ENCODE measurements around the gene ST6GALNAC1.

The ST6GALNAC1 gene

GRCh38 chr17:76643553-76644148 is at the start of gene ST6GALNAC1:
Gene ST6GALNAC1, minus strand, starts transcription at chr17:76643757. Its CDS starts 119 bp downstream, at chr17:76643638.
- DNase-seq = no peak

GRCh38 chr17:76691379-76692191 is 48.0 kb upstream of the ST6GALNAC1 start:
- no peak for DNase-seq

- no peak for DNase-seq
Measured at GRCh38 chr17:76690596-76691280, 47.2 kb upstream of the ST6GALNAC1 start.

- DNase-seq = no peak
Measured at GRCh38 chr17:76689859-76690258, 46.3 kb upstream of the ST6GALNAC1 start.

GRCh38 chr17:76688165-76688622 is 44.6 kb upstream of the ST6GALNAC1 start:
- no peak for DNase-seq

- DNase-seq = no peak
Measured at GRCh38 chr17:76687298-76688164, 44.0 kb upstream of the ST6GALNAC1 start.

- no peak for DNase-seq
Measured at GRCh38 chr17:76686538-76687297, 43.2 kb upstream of the ST6GALNAC1 start.

- no peak for DNase-seq
Measured at GRCh38 chr17:76685846-76686245, 42.3 kb upstream of the ST6GALNAC1 start.

- no peak for DNase-seq
Measured at GRCh38 chr17:76685366-76685765, 41.8 kb upstream of the ST6GALNAC1 start.

- no peak for DNase-seq
Measured at GRCh38 chr17:76684756-76685155, 41.2 kb upstream of the ST6GALNAC1 start.

- no peak for DNase-seq
Measured at GRCh38 chr17:76683921-76684745, 40.6 kb upstream of the ST6GALNAC1 start.

- peak; percentile 21 to 24 for DNase-seq
Measured at GRCh38 chr17:76683011-76683755, 39.6 kb upstream of the ST6GALNAC1 start.

- no peak for DNase-seq
Measured at GRCh38 chr17:76682296-76682695, 38.7 kb upstream of the ST6GALNAC1 start.

GRCh38 chr17:76681222-76682137 is 37.9 kb upstream of the ST6GALNAC1 start:
- DNase-seq = peak; percentile 81 to 87

- DNase-seq = no peak
Measured at GRCh38 chr17:76679239-76679638, 35.7 kb upstream of the ST6GALNAC1 start.

- no peak for DNase-seq
Measured at GRCh38 chr17:76678330-76678729, 34.8 kb upstream of the ST6GALNAC1 start.

GRCh38 chr17:76677406-76677805 is 33.8 kb upstream of the ST6GALNAC1 start:
- no peak for DNase-seq

GRCh38 chr17:76676629-76677028 is 33.1 kb upstream of the ST6GALNAC1 start:
- no peak for DNase-seq

- DNase-seq = no peak
Measured at GRCh38 chr17:76675648-76676047, 32.1 kb upstream of the ST6GALNAC1 start.

Measured in Kasumi-1 (cell line).